Caki2 (cell line): ENCODE results near the gene DVL2. TPM values are rescaled to one million over a fixed set of nuclear protein-coding genes. Genes with fewer than 3 reads are reported as not detected.

ENCODE experiments used
- DNase-seq: peaks from one replicate; pipeline ENCODE4 v3.0.0-alpha.2; 2015; ENCODE audit warnings: low read depth
- in situ Hi-C: cut with HindIII; loops from 2 replicates; pipeline ENCODE4 v1.10.0; 2016; ENCODE audit warnings: low sequenced_read_pairs, low pct_unique_long_range_greater_than_20kb, mixed read lengths
- total RNA-seq: library from RNA; depleted of rRNA; stranded (reverse); fragments of >200 nt; shearing (Covaris generic); gene quantifications from 2 replicates; pipeline ENCODE4 v1.2.3, GENCODE V29; 2014; ENCODE audit warnings: low replicate concordance

The DVL2 gene
- total RNA-seq, 1 experiment from 2014 or later: 33.3 TPM

DNA sequence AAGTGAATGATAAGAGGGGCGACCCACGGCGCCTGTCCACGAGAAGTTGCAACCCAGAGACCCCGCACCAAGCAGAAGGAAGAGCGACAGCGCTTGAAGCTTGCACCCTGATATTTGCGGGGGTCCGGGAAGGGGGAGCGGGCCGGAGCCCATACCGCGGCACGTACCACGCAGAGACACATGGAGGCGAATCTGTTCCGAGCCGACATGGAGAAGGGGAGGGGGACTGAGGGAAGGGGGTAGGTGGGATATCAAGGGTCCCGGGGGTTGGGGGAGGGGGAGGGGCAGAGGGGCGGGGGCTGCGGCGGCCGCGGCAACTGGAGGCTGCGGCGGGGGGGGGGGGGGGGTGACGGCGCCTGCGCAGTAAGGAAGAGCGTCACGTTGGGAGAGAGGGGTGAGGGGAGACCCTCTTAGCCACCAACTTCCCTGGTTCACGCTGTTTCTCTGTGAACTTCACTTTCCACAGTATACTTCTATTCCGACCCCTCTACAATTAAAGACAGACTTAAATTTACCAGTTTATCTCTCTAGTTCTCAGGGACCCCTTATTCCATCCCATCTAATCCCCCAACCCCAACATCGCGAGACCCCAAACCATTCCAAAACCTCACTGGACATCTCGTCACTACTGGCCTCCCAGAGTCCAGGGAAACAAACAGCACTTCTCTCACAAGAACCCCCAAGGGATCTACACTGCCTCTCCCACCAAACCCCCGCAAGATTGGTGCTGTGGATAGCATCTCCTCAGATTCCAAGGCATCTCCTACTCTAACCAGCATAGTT lies 22.6 kb downstream of the DVL2 start:
- DNase-seq: no peak
- in situ Hi-C loops: no loop called here

- in situ Hi-C loops: no loop called here
- no peak for DNase-seq
Observed at GRCh38 chr17:7208754-7209460, 25.4 kb downstream of the DVL2 start.

DNA sequence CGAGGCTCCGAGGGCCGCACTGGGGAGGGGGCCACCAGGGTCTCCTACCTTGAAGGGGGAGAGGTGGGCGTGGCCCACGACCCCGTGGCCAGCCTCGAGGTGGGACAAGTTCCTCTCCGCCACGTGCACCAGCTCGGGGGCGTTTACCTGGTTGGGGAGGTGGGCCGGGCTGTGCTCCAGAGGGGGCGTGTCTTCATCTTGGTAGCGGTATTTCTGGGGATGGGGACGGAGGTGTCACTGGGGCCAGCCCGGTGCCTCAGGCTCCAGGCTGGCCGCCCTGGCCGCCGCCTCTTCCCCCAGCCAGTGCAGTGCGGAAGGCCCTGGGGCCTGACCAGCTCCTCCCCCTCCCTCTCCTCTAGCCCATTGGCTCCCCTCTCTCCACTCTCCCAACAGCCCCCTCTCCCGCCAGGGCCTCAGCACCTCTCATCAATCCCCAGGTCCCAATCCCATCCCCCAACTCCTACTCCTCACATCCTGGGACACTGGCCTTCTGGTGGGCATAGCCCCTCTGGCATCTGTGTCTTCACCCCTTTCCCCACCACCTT lies 26.2 kb downstream of the DVL2 start:
- in situ Hi-C loops: no loop called here
- no peak for DNase-seq

DNA sequence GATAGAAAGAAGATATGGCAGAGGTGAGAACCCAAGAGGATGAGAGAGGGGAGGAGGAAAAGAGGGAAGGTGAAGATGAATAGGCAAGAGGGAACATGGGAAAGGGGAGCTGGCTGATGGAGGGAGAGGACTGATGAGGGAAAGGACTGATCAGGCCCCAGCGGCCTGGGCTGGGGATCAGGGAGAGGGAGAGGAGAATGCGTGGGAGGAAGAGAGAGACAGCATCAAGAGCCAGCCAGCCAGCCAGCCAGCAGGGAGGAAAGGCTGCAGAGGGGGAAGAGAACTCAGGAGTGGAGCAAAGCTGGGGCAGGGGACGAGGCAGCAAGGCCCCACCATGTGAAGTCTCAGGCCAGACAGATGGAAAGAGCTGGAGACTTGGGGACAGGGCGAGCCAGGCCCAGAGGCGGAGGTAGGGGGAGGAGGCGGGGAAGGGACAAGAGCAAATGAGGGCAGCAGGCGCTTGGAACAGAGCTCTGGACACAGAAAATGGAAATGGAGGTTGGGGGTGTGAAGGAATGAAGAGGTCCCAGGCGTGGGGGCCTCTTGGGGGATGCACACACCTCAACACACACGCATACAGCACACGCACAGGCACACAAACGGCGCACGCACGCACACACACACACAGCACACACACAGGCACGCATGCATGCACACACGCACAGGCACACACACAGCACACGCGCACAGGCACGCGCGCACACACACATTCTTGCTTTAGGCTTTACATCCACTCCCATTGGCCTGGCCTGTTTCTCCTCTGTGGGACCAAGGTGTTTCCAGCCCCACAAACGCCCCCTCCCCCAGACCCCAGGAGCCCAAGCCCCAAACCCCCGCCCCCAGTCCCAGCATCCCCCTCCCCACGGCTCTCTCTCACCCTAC lies 27.0 kb downstream of the DVL2 start:
- in situ Hi-C loops: no loop called here
- no peak for DNase-seq

- in situ Hi-C loops: no loop called here
- DNase-seq: no peak
Observed at GRCh38 chr17:7205561-7205960, 28.8 kb downstream of the DVL2 start.

- in situ Hi-C loops: no loop called here
- peak; percentile 60 for DNase-seq
Observed at GRCh38 chr17:7204828-7205461, 29.4 kb downstream of the DVL2 start.

DNA sequence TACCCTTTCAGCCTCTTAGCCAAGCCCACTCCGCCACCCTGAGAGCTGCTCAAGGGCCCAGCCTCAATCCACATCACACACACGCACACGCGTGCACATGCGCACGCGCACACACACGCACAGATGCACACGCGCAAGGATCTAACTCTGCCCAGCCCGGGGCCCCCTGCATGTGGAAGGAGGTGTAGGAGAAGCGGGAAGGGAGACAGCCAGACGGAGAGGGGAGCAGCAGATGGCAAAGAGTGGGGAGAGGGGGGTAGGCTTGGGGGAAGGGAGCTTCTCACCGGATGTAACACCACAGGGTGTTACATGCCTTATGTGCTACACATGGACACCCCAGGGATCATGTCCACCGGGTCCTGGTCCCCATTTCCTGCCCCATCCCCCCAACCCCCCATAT lies 30.0 kb downstream of the DVL2 start:
- in situ Hi-C loops: no loop called here
- DNase-seq: no peak

DNA sequence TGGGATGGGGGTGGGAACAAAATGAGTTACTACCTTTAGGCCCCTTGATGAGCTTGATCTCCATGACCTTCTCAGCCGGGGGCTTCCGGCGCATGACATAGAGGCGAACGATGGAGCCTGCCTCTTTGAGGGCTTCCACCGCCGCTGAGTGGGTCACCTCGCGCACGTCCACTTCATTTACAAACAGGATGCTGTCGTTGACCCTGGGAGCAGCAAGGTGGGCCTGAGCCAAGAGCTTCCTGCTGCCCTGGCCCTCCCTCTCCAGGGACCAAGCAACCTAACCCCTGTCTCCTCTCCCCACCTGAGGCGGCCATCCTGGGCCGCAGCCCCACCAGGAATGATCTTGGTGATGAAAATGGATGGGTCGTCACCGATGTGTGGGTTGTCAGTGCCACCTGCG lies 30.9 kb downstream of the DVL2 start:
- no peak for DNase-seq
- in situ Hi-C loops: no loop called here

GRCh38 chr17:7196651-7197401 lies 37.5 kb downstream of the DVL2 start:
- in situ Hi-C loops: no loop called here
- DNase-seq: no peak

- DNase-seq: no peak
- in situ Hi-C loops: no loop called here
Observed at GRCh38 chr17:7195971-7196370, 38.3 kb downstream of the DVL2 start.

DNA sequence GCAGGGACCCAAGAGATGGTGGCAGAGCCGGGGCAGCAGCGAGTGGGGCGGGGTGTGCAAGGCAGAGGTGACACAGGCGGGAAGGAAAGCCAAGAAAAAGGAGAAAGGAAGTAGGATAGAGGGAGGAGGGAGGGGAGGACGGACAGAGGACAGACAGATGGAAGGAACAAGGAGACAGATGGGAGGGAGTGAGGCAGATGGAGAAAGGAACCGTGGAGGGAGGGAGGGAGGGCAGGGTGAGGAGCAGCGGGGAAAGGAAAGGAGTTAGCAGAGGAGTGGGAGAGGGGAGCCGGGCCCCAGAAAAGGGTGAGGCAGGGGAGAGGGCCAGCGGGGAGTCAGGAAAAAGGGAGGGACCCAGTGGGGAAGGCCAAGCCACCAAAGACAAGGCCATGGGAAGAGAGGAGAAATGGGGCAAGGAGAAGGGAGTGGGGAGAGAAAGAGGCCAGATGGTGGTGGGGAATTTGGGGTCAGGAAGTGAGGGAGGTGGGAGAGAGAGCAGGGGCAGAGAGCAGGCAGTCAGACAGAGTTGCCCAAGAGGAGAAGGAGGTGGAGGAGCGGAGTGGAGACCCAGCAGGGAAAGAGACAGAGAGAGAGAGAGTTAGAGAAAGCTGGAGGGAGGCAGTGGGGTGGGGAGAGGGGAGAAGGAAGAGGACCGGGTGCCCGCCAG lies 41.9 kb downstream of the DVL2 start:
- DNase-seq: no peak
- in situ Hi-C loops: no loop called here

GRCh38 chr17:7191571-7192270 lies 42.6 kb downstream of the DVL2 start:
- DNase-seq: no peak
- in situ Hi-C loops: no loop called here

GRCh38 chr17:7191069-7191468 lies 43.2 kb downstream of the DVL2 start:
- no peak for DNase-seq
- in situ Hi-C loops: no loop called here

GRCh38 chr17:7190276-7190917 lies 43.9 kb downstream of the DVL2 start:
- DNase-seq: no peak
- in situ Hi-C loops: no loop called here

DNA sequence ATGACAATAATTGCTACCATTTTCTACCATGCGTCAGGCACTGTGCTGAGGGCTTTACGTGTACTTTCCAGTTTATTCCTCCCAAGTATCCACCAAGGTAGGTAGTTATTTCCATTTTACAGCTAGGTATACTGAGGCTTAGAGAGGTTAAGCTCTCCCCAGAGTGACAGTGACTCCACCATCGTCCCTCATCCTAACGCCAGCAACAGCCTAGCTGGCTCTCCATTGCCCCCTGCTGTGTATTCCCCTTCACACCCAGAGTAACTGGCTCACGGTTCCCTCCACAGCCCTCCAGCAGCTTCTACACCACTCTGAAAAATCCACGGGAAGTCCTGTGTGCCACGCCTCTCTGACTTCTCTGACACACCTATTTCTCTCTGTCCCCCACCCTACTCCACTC lies 48.1 kb downstream of the DVL2 start:
- DNase-seq: no peak
- in situ Hi-C loops: no loop called here

GRCh38 chr17:7184647-7185046 lies 49.7 kb downstream of the DVL2 start:
- DNase-seq: no peak

More at GRCh38 chr17:7184647-7185046, 49.7 kb downstream of the DVL2 start:
- in situ Hi-C loops: no loop called here
